Measurements from ENCODE around the gene CCND2.

The CCND2 gene

DNA sequence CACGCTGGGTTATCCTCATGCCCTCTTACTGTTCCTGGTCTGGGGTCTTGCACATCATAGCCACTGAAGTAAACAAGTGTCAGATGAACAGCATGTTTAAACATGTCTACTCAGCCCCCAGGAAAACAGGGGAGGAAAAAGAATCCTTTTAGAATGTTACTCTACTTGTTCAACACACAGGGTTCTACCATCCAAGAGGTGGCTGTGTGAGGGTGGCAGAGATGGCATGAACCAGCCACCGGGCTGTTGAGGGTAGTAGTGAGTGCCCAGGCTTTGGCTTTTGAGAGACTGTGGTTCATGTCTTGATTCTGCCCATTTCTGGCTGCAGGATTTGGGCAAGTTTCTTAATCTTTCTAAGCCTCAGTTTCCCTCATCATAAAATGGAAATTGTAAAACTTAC is 21.6 kb upstream of the CCND2 start:
- in situ Hi-C loops (cut with MboI; ENCODE audit: low pct_unique_long_range_greater_than_20kb, low sequenced_read_pairs) = no loop called here
- no peak for DNase-seq

DNA sequence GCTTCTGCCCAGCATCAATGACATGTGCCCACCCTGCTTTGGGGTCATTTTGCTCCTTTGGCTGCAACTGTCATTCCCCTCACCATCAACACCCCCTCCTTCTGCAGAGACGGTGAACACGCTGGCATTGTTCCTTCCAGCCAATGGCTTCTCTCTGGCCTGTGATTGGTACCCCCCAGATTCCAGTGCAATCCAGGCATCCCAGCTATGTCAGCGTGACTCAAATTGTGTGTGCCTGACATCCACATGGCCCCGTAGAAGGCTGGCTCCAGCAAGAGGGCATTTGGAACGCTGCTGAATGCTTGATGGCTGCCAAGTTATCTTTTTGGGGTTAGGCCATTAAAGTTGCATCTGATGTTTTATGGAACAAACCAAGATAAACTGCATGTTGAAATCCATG is 21.0 kb upstream of the CCND2 start:
- no peak for DNase-seq
- in situ Hi-C loops (cut with MboI; ENCODE audit: low pct_unique_long_range_greater_than_20kb, low sequenced_read_pairs) = no loop called here

DNA sequence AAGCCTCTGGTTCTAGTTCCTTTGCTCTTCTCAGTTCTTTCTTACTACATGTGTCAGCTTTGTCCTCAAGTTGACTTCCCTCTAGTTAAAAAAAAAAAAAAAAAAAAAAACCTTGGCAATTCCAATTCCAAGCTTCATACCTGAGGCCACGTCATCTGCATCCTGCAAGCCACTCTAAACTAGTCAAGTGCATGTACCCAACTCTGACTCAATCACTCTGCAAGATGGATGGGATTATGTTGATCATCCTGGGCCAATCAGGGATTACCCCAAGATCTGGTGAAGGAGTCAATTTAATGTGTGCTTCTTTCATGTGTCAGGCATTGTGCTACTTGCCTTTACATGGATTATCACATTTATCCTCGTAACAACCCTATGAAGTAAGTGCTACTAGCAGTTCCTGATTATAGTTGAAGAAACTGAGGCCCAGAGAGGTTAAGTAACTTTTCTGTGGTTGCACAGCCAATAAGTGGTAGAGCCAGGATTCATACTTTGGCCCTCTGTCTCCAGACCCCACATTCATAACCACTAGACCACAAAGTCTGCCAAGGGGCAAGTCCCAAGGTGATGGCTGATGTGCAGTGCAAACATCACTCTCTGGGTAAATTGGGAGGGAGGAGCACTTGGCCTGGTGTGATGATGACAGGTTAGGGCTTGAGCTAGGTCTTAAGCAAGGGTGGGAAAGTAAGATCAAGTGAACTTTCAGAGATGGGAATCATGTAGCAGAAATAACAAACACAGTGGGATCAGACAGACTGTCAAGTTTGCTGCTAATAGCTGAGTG is 17.3 kb upstream of the CCND2 start:
- in situ Hi-C loops (cut with MboI; ENCODE audit: low pct_unique_long_range_greater_than_20kb, low sequenced_read_pairs) = no loop called here
- DNase-seq = no peak

GRCh38 chr12:4257442-4257841 is 16.1 kb upstream of the CCND2 start:
- in situ Hi-C loops (cut with MboI; ENCODE audit: low pct_unique_long_range_greater_than_20kb, low sequenced_read_pairs) = no loop called here
- DNase-seq = no peak

DNA sequence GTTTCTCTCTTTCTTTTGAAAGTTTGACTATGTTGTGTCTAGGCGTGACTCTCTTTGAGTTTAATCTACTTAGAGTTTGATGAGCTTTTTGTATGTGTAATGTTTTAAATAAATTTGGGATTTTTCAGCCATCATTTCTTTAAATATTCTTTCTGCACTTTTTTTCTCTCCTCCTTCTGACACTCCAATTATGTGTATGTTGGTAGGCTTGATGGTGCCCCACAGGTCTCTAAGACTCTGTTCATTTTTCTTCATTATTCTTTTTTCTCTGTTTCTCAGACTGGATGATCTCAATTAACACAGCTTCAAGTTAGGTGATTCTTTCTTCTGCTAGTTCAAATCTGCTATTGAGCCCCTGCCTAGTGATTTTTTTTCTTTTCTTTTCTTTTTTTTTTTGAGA is 14.5 kb upstream of the CCND2 start:
- no peak for DNase-seq
- in situ Hi-C loops (cut with MboI; ENCODE audit: low pct_unique_long_range_greater_than_20kb, low sequenced_read_pairs) = no loop called here

- in situ Hi-C loops (cut with MboI; ENCODE audit: low pct_unique_long_range_greater_than_20kb, low sequenced_read_pairs) = no loop called here
- no peak for DNase-seq
Measured at GRCh38 chr12:4261655-4262054, 11.9 kb upstream of the CCND2 start.

GRCh38 chr12:4265280-4265679 is 8.3 kb upstream of the CCND2 start:
- no peak for DNase-seq
- in situ Hi-C loops (cut with MboI; ENCODE audit: low pct_unique_long_range_greater_than_20kb, low sequenced_read_pairs) = no loop called here

- in situ Hi-C loops (cut with MboI; ENCODE audit: low pct_unique_long_range_greater_than_20kb, low sequenced_read_pairs) = no loop called here
Measured at GRCh38 chr12:4266990-4267389, 6.6 kb upstream of the CCND2 start.

GRCh38 chr12:4267704-4268328 is 5.7 kb upstream of the CCND2 start:
- DNase-seq = no peak
- in situ Hi-C loops (cut with MboI; ENCODE audit: low pct_unique_long_range_greater_than_20kb, low sequenced_read_pairs) = no loop called here

More at GRCh38 chr12:4266990-4267389, 6.6 kb upstream of the CCND2 start:
- DNase-seq = no peak

GRCh38 chr12:4268329-4269181 is 5.0 kb upstream of the CCND2 start:
- in situ Hi-C loops (cut with MboI; ENCODE audit: low pct_unique_long_range_greater_than_20kb, low sequenced_read_pairs) = no loop called here
- peak; percentile 37 for DNase-seq

DNA sequence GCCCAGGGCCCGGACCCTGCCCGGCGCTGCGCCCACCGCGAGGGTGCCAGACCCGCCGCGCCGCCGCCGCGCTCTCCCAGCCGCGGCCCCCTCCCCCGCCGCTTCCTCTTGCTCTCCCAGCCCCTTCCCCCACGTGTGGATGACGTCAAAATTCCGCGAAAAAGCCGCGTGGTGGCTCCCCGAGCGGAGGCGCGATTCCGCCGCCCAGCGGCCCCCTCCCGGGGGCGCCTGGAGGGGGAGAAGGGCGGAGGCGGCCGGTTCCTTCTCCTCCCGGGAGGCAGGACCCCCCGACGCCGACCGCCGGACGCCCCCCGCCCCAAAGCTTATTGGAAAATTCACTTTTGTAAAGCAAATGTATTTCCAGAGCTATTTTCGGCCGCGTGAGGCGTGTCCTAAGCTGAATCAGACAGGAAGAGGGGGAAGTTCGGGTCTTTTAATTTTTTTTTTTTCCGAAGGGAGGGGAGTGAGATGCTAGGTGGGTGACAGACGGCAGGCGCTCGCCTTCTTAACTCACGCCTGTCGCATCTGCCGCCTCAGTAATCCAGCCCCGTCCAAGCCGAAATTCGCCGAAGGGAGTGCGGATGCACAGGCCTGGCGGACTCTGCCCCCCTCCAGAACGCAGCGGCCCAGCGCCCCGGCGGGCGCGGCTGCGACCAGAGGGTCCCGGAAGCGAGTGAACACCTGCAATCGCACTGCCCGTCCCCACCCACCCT is 4.1 kb upstream of the CCND2 start:
- in situ Hi-C loops (cut with MboI; ENCODE audit: low pct_unique_long_range_greater_than_20kb, low sequenced_read_pairs) = no loop called here
- peak; percentile 80 for DNase-seq

DNA sequence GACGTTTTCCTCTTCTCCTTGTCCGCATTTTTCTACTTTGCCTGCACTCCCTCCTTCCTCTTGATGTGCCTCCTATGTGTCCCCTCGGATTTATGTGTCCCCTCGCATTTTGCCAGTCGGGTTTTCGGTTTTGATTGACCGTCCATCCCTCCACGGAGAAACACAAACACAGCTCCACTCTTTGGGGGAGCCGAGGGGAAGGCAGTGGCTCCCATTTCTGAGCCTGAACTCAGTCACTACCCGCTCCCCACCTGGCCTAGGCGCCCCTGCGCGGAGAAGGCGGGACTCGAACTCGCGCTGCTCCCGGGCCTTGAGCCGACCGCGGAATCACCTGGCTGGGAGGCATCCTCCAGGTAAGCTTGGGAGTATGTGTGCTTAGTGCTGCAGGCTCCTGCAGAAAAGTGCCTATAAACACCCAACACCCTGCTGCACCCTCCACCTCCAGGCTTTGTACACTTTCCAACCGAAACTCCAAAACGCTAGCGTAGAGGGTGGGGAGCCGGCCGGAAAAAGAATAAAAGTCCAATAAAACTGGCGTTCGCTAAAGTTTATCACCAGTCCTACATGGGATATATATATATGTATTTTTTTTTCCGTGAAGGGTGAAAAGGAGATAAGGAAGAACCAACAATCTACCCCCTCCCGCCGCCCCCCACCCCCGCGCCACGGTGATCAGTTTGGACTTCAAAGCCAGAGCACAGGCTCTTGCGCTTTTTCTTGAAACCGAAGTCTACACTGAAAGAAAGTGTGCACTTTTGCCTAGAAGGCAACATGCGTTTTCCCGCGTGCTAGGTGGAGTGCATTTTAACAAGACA is 3.3 kb upstream of the CCND2 start:
- in situ Hi-C loops (cut with MboI; ENCODE audit: low pct_unique_long_range_greater_than_20kb, low sequenced_read_pairs) = no loop called here
- DNase-seq = no peak

DNA sequence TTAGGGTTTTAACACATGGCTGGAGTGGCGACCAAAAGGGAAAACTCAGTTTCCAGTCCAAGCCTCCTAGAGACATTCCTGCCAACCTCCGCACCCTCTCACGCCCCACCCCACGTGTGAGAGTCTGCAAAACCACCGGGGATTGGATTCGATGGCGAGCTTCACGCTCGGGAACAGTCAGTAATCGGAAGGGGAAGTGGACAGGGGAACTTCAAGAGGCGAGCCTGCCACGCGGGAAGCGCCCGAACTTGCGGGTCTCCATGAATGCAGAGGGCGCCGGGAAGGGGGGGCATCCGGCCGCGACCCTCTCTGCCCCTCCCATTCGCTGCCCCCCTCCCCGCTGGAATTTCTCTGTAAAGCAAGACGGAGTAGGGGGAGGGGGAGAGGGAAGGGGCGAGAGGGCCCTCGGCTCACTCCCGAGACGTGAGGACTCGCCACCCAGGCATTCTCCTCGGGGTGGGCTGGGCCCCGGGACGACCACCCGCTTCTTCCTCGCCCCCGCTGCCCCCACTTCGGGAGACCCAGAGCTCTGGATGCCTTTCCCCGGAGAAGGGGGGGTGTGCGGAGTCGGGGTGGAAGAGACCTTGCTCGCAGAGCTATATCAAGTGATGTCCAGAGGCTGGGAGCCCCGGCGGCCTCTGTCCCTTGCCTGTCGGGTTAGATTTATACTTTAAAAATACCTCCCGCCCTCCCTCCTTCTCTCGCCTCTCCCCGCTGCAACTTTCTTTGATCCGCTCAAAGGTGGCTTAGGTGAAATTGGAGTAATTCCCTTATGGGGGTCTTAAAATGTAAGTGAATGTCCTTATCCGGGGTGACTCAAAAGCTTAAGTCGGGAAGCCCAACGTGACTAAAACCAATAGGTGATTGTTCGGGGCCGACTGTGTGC is 2.5 kb upstream of the CCND2 start:
- in situ Hi-C loops (cut with MboI; ENCODE audit: low pct_unique_long_range_greater_than_20kb, low sequenced_read_pairs) = no loop called here
- peak; percentile 52 for DNase-seq

DNA sequence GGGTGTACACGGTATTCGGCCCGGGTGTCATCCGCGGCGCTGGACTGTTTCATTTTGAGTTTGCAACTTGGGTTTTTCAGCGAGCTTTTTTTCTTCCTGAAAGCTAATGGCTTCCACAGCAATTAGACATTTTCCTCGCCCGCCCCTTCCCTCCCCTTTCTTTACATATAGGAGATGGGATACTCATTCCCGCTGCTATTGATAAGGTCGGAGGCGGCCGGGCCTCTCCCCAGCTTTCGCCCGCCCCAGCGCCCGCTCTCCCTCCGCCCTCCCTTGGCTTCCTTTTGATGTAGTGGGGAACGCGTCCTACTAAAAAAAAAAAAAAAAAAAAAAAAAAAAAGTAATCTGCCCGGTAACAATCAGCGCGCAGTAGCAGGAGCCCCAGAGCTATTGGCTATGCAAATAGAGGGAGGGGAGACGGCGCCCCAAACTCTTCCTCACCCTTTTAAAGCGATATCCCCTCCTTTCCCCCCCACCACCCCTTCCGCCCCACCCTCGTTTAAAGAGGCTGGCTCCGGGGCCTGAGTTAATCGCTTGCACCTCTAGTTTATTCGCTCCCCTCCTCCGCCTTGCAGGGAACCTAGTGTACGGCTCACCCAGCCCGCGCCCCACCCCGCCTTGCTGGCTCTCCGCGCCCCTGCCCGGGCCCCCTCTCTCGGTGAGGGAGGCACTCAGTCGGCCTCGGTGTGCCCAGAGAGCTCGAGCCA is 1.7 kb upstream of the CCND2 start:
- in situ Hi-C loops (cut with MboI; ENCODE audit: low pct_unique_long_range_greater_than_20kb, low sequenced_read_pairs) = no loop called here
- no peak for DNase-seq

DNA sequence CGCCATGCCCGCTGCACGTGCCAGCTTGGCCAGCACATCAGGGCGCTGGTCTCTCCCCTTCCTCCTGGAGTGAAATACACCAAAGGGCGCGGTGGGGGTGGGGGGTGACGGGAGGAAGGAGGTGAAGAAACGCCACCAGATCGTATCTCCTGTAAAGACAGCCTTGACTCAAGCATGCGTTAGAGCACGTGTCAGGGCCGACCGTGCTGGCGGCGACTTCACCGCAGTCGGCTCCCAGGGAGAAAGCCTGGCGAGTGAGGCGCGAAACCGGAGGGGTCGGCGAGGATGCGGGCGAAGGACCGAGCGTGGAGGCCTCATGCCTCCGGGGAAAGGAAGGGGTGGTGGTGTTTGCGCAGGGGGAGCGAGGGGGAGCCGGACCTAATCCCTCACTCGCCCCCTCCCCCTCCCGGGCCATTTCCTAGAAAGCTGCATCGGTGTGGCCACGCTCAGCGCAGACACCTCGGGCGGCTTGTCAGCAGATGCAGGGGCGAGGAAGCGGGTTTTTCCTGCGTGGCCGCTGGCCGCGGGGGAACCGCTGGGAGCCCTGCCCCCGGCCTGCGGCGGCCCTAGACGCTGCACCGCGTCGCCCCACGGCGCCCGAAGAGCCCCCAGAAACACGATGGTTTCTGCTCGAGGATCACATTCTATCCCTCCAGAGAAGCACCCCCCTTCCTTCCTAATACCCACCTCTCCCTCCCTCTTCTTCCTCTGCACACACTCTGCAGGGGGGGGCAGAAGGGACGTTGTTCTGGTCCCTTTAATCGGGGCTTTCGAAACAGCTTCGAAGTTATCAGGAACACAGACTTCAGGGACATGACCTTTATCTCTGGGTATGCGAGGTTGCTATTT is 914 bp upstream of the CCND2 start:
- DNase-seq = no peak
- in situ Hi-C loops (cut with MboI; ENCODE audit: low pct_unique_long_range_greater_than_20kb, low sequenced_read_pairs) = no loop called here

- DNase-seq = no peak
- in situ Hi-C loops (cut with MboI; ENCODE audit: low pct_unique_long_range_greater_than_20kb, low sequenced_read_pairs) = no loop called here
Measured at GRCh38 chr12:4273273-4273651, 300 bp upstream of the CCND2 start.
